Measurements from ENCODE around the gene AIP. TPM values are rescaled to one million over a fixed set of nuclear protein-coding genes. Genes with fewer than 3 reads are reported as not detected.

AIP gene
- total and polyA plus RNA-seq, 9 of the 15 experiments (the other 6 are each of a cell fraction or from before 2014, with no cell fraction given): 5.2 to 92.5 (median 52.7) TPM

- TF ChIP-seq HOXB6 (CRISPR knock-in tag; IDR thresholded peaks at IDR 0.05; ENCODE audit: borderline replicate concordance) (peak; percentile 44; the same call in 1 of the 2 replicates), MCM5 (IDR thresholded peaks at IDR 0.05; ENCODE audit: low read depth) (no peak), ZNF668 (CRISPR knock-in tag; IDR thresholded peaks at IDR 0.05) (no peak), STAT6 (CRISPR knock-in tag; IDR thresholded peaks at IDR 0.05) (no peak), ZSCAN29 (IDR thresholded peaks at IDR 0.05) (peak; percentile 20; the same call in 1 of the 2 replicates), ZNF316 (IDR thresholded peaks at IDR 0.05) (no peak), KLF16 (IDR thresholded peaks at IDR 0.05) (peak; percentile 18; the same call in 1 of the 2 replicates), POLR3A (IDR thresholded peaks at IDR 0.05; ENCODE audit: borderline replicate concordance, extremely low read depth, insufficient read depth, insufficient read length) (no peak), U2AF2 (optimal IDR thresholded peaks at IDR 0.05; ENCODE audit: low read depth, low read length) (no peak), BRCA1 (IDR thresholded peaks at IDR 0.05) (no peak), BRCA1 (CRISPR knock-in tag; IDR thresholded peaks at IDR 0.05) (no peak), XRCC3 (IDR thresholded peaks at IDR 0.05) (no peak), KDM5B (IDR thresholded peaks at IDR 0.05; ENCODE audit: insufficient replicate concordance, low read depth, low read length) (no peak), RFX5 (IDR thresholded peaks at IDR 0.05; ENCODE audit: low read depth, low read length) (no peak), TCFL5 (CRISPR knock-in tag; conservative IDR thresholded peaks at IDR 0.05) (no peak)
- TF ChIP-seq, protein P1, sequence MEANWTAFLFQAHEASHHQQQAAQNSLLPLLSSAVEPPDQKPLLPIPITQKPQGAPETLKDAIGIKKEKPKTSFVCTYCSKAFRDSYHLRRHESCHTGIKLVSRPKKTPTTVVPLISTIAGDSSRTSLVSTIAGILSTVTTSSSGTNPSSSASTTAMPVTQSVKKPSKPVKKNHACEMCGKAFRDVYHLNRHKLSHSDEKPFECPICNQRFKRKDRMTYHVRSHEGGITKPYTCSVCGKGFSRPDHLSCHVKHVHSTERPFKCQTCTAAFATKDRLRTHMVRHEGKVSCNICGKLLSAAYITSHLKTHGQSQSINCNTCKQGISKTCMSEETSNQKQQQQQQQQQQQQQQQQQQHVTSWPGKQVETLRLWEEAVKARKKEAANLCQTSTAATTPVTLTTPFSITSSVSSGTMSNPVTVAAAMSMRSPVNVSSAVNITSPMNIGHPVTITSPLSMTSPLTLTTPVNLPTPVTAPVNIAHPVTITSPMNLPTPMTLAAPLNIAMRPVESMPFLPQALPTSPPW (CRISPR knock-in tag; IDR thresholded peaks at IDR 0.05): peak; percentile 51
- TF ChIP-seq, protein P2, sequence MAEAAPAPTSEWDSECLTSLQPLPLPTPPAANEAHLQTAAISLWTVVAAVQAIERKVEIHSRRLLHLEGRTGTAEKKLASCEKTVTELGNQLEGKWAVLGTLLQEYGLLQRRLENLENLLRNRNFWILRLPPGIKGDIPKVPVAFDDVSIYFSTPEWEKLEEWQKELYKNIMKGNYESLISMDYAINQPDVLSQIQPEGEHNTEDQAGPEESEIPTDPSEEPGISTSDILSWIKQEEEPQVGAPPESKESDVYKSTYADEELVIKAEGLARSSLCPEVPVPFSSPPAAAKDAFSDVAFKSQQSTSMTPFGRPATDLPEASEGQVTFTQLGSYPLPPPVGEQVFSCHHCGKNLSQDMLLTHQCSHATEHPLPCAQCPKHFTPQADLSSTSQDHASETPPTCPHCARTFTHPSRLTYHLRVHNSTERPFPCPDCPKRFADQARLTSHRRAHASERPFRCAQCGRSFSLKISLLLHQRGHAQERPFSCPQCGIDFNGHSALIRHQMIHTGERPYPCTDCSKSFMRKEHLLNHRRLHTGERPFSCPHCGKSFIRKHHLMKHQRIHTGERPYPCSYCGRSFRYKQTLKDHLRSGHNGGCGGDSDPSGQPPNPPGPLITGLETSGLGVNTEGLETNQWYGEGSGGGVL (CRISPR knock-in tag; IDR thresholded peaks at IDR 0.05): no peak
- TF ChIP-seq, protein P3, sequence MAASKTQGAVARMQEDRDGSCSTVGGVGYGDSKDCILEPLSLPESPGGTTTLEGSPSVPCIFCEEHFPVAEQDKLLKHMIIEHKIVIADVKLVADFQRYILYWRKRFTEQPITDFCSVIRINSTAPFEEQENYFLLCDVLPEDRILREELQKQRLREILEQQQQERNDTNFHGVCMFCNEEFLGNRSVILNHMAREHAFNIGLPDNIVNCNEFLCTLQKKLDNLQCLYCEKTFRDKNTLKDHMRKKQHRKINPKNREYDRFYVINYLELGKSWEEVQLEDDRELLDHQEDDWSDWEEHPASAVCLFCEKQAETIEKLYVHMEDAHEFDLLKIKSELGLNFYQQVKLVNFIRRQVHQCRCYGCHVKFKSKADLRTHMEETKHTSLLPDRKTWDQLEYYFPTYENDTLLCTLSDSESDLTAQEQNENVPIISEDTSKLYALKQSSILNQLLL (CRISPR knock-in tag; IDR thresholded peaks at IDR 0.05; ENCODE audit: borderline replicate concordance): no peak
- TF ChIP-seq, protein P4, sequence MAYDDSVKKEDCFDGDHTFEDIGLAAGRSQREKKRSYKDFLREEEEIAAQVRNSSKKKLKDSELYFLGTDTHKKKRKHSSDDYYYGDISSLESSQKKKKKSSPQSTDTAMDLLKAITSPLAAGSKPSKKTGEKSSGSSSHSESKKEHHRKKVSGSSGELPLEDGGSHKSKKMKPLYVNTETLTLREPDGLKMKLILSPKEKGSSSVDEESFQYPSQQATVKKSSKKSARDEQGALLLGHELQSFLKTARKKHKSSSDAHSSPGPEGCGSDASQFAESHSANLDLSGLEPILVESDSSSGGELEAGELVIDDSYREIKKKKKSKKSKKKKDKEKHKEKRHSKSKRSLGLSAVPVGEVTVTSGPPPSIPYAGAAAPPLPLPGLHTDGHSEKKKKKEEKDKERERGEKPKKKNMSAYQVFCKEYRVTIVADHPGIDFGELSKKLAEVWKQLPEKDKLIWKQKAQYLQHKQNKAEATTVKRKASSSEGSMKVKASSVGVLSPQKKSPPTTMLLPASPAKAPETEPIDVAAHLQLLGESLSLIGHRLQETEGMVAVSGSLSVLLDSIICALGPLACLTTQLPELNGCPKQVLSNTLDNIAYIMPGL (CRISPR knock-in tag; IDR thresholded peaks at IDR 0.05): peak; percentile 62; the same call in 1 of the 2 replicates
Observed at GRCh38 chr11:67505605-67506396, 23.0 kb downstream of the AIP start (continued).

Measured in K562 (cell line).